ENCODE results near the gene AKAP3. TPM values are rescaled to one million over a fixed set of nuclear protein-coding genes. Genes with fewer than 3 reads are reported as not detected.

Gene AKAP3
- total and polyA plus RNA-seq, 2 of the 8 experiments (the other 6 are each of a cell fraction or from before 2014, with no cell fraction given) = 0.54 to 1.0 TPM

GRCh38 chr12:4648501-4649357 is at the start of gene AKAP3, which contains the start of gene NDUFA9 (continued):
- TF ChIP-seq, protein P1, sequence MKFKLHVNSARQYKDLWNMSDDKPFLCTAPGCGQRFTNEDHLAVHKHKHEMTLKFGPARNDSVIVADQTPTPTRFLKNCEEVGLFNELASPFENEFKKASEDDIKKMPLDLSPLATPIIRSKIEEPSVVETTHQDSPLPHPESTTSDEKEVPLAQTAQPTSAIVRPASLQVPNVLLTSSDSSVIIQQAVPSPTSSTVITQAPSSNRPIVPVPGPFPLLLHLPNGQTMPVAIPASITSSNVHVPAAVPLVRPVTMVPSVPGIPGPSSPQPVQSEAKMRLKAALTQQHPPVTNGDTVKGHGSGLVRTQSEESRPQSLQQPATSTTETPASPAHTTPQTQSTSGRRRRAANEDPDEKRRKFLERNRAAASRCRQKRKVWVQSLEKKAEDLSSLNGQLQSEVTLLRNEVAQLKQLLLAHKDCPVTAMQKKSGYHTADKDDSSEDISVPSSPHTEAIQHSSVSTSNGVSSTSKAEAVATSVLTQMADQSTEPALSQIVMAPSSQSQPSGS (IDR thresholded peaks at IDR 0.05; ENCODE audit: low read length) = 0 out of 2 replicates have a peak, but pooled peaks have one; percentile 14
- TF ChIP-seq SIRT6 (IDR thresholded peaks at IDR 0.05; ENCODE audit: low read length) (no peak), SP1 (IDR thresholded peaks at IDR 0.05; ENCODE audit: low read depth, low read length) (no peak), BACH1 (IDR thresholded peaks at IDR 0.05; ENCODE audit: low read length) (no peak), CBX5 (IDR thresholded peaks at IDR 0.05; ENCODE audit: low read depth, low read length) (no peak), CBX8 (IDR thresholded peaks at IDR 0.05; ENCODE audit: borderline replicate concordance, low read depth, low read length) (no peak), GABPA (IDR thresholded peaks at IDR 0.05; ENCODE audit: borderline replicate concordance, insufficient read depth, low read length) (no peak), RFX5 (IDR thresholded peaks at IDR 0.05; ENCODE audit: borderline replicate concordance, low read depth, low read length) (no peak), NRF1 (IDR thresholded peaks at IDR 0.05; ENCODE audit: low read depth, low read length) (no peak), SRF (IDR thresholded peaks at IDR 0.05; ENCODE audit: low read depth, low read length) (no peak), KDM5A (IDR thresholded peaks at IDR 0.05; ENCODE audit: low read length) (peak; percentile 87), EP300 (IDR thresholded peaks at IDR 0.05; ENCODE audit: borderline replicate concordance in 1 of 2, low read depth in 2 of 2, low read length in 2 of 2) (no peak), TEAD4 (IDR thresholded peaks at IDR 0.05; ENCODE audit: low read depth, low read length) (peak; percentile 65), SUZ12 (IDR thresholded peaks at IDR 0.05; ENCODE audit: low read length) (no peak), CEBPB (IDR thresholded peaks at IDR 0.05; ENCODE audit: low read depth, low read length) (peak; percentile 7; the same call in 1 of the 2 replicates)
